H1 (cell line): ENCODE measurements around the gene GPC6. TPM values are rescaled to one million over a fixed set of nuclear protein-coding genes. Genes with fewer than 3 reads are reported as not detected.

Experiments
- ATF3 ChIP-seq: IDR thresholded peaks from 2 replicates; pipeline ENCODE4 v1.6.1; 2011; ENCODE audit warnings: low read depth, mild to moderate bottlenecking, low read length; ENCODE audit not compliant: insufficient read depth
- BCL11A ChIP-seq, 2 experiments: IDR thresholded peaks; one replicate each; pipeline ENCODE4 v1.6.1; 2011; ENCODE audit warnings: low read depth in 2 of 2, low read length in 2 of 2, mild to moderate bottlenecking in 2 of 2
- EGR1 ChIP-seq: IDR thresholded peaks from 2 replicates; pipeline ENCODE4 v1.6.1; 2011; ENCODE audit warnings: low read depth, low read length, borderline replicate concordance
- EP300 ChIP-seq, 2 experiments: IDR thresholded peaks; 1 replicate in 1 of 2; 2 replicates in 1 of 2; pipeline ENCODE4 v1.6.1; 2011 to 2012; ENCODE audit warnings: low read depth in 2 of 2, low read length in 2 of 2, mild to moderate bottlenecking in 2 of 2, borderline replicate concordance in 1 of 2, inconsistent platforms in 1 of 2, moderate library complexity in 1 of 2
- EZH2 ChIP-seq: fragments of 200-600 bp; sonication (generic); IDR thresholded peaks from 2 replicates; pipeline ENCODE4 v1.7.1; 2012; ENCODE audit warnings: low read depth, mild to moderate bottlenecking, moderate library complexity, low read length, inconsistent platforms; ENCODE audit not compliant: severe bottlenecking
- JUN ChIP-seq: IDR thresholded peaks from 2 replicates; pipeline ENCODE4 v1.6.1; 2011; ENCODE audit warnings: low read depth, mild to moderate bottlenecking, improper control_type of control experiment, low read length
- MAFK ChIP-seq: IDR thresholded peaks from 2 replicates; pipeline ENCODE4 v1.6.1; 2012; ENCODE audit warnings: low read depth, mild to moderate bottlenecking, improper control_type of control experiment, low read length
- SIN3A ChIP-seq, 2 experiments: IDR thresholded peaks in 1 of 2; conservative IDR thresholded peaks in 1 of 2; 2 replicates each; pipeline ENCODE4 v1.6.1; 2011 to 2012; ENCODE audit warnings: low read length in 2 of 2, improper control_type of control experiment in 1 of 2, low read depth in 1 of 2, mild to moderate bottlenecking in 1 of 2
- SP2 ChIP-seq: IDR thresholded peaks from 2 replicates; pipeline ENCODE4 v1.6.1; 2012; ENCODE audit warnings: mild to moderate bottlenecking, low read length, inconsistent platforms
- ZNF274 ChIP-seq: IDR thresholded peaks from 2 replicates; pipeline ENCODE4 v1.7.0; 2012; ENCODE audit warnings: low read length, borderline replicate concordance; ENCODE audit errors: extremely low read depth
- polyA plus RNA-seq, 7 experiments: library from polyadenylated mRNA; depleted of rRNA in 3 of 7; stranded (reverse) in 5 of 7; unstranded in 2 of 7; fragments of >200 nt in 5 of 7; fragments of 200-250 nt in 2 of 7; gene quantifications; 1 replicate in 5 of 7; 2 replicates in 1 of 7; 4 replicates in 1 of 7; pipeline versions ENCODE4 v1.2.1 to v1.2.3, GENCODE V29; 2011 to 2013; ENCODE audit warnings: missing spikeins in 2 of 7, mixed read lengths in 2 of 7
- total RNA-seq: library from RNA; stranded (reverse); fragmentation: NEBNext Ultra II Directional; extraction: Animal tissue kit (Norgen Biotek cat#: 25700); gene quantifications from 2 replicates; pipeline ENCODE4 v1.2.1, GENCODE V29; 2021

Gene GPC6
- total and polyA plus RNA-seq, 2 of the 8 experiments (the other 6 are each of a cell fraction or from before 2014, with no cell fraction given): 5.4 to 12.0 TPM

DNA sequence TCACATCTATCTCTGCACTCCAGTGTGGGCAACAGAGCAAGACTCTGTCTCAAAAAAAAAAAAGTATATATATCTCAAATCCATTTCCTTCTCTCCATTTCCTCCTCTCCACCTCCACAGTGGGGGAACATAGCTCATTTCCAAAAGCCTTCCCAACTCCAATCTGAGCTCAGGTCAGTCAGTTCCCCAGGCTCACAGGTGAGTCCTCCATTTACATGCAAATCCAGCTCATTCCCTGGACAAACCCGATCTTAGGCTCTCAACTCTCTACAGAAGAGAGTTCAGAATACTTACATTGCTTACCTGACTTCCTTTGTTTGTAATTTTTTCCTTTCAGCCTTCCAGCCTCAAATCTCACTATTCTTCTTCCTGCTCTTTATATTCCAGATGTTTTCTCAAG is 518.3 kb downstream of the GPC6 start (continued):
- TF ChIP-seq ATF3 (no peak), EGR1 (no peak), EZH2 (no peak), JUN (no peak), MAFK (no peak), BCL11A (IDR thresholded peaks at IDR 0.05; ENCODE audit: low read depth in 2 of 2, low read length in 2 of 2) (no peak), ZNF274 (no peak), EP300 (IDR thresholded peaks at IDR 0.05; ENCODE audit: borderline replicate concordance in 1 of 2, low read depth in 2 of 2, low read length in 2 of 2) (no peak), SP2 (no peak), SIN3A (conservative IDR thresholded peaks at IDR 0.05 in 1 of 2, IDR thresholded peaks at IDR 0.05 in 1 of 2; ENCODE audit: low read depth in 1 of 2, low read length in 2 of 2) (no peak)
